Gastrocnemius medialis (tissue), 4 donors: ENCODE data around the gene ZDHHC22. TPM values are rescaled to one million over a fixed set of nuclear protein-coding genes. Genes with fewer than 3 reads are reported as not detected.

Experiments
- ATAC-seq, 2 donors: fragments of 150-250 bp; one replicate each; pipeline ENCODE4 v1.9.1; 2016
- DNase-seq, 2 donors: peaks; one replicate each; pipeline ENCODE4 v3.0.0-alpha.2; 2019
- H3K27ac ChIP-seq, 4 donors: fragments of 200-600 bp; sonication (generic); 1 replicate in 1 of 4; 2 replicates in 3 of 4; pipeline ENCODE4 v1.5.1; 2016 to 2018; ENCODE audit warnings: mild to moderate bottlenecking in 2 of 4, moderate library complexity in 1 of 4
- H3K27me3 ChIP-seq, 3 donors: fragments of 200-600 bp; sonication (generic) in 2 of 3; 1 replicate in 1 of 3; 2 replicates in 2 of 3; pipeline versions ENCODE4 v1.5.1 to v1.6.0; 2016 to 2019; ENCODE audit warnings: mild to moderate bottlenecking in 1 of 3, moderate library complexity in 1 of 3
- H3K36me3 ChIP-seq, 2 donors: fragments of 200-600 bp; sonication (generic) in 1 of 2; one replicate each; pipeline ENCODE4 v1.5.1; 2017 to 2018
- H3K4me1 ChIP-seq, 2 donors: fragments of 200-600 bp; sonication (generic) in 1 of 2; one replicate each; pipeline ENCODE4 v1.5.1; 2016 to 2017; ENCODE audit warnings: mild to moderate bottlenecking in 2 of 2
- H3K4me3 ChIP-seq, 4 donors: fragments of 200-600 bp; sonication (generic) in 3 of 4; 1 replicate in 1 of 4; 2 replicates in 3 of 4; pipeline ENCODE4 v1.5.1; 2016 to 2019; ENCODE audit warnings: mild to moderate bottlenecking in 2 of 4
- H3K9me3 ChIP-seq, 3 donors: fragments of 200-600 bp; sonication (generic) in 2 of 3; 1 replicate in 1 of 3; 2 replicates in 2 of 3; pipeline ENCODE4 v1.5.1; 2016 to 2019
- CTCF ChIP-seq, 5 experiments: fragments of 450-650 bp in 3 of 5; fragments of 200-600 bp in 2 of 5; sonication (generic) in 2 of 5; IDR thresholded peaks in 4 of 5; conservative IDR thresholded peaks in 1 of 5; 1 replicate in 4 of 5; 2 replicates in 1 of 5; pipeline ENCODE4 v1.5.1; 2016 to 2019; ENCODE audit warnings: antibody characterized with exemption in 5 of 5, mild to moderate bottlenecking in 3 of 5, moderate library complexity in 3 of 5
- POLR2A ChIP-seq, 2 donors: fragments of 450-650 bp; IDR thresholded peaks; one replicate each; pipeline ENCODE4 v1.6.1; 2017; ENCODE audit warnings: antibody characterized with exemption in 2 of 2, mild to moderate bottlenecking in 2 of 2, moderate library complexity in 2 of 2
- in situ Hi-C, 4 donors: fragments of 200-750 bp; cut with MboI; loops; one replicate each; pipeline versions ENCODE4 v1.15.0 to v1.8.0; 2017; ENCODE audit warnings: low sequenced_read_pairs in 4 of 4
- intact Hi-C: fragments of 100-400 bp; cut with DNase I; formaldehyde crosslinking; loops from one replicate; pipeline ENCODE4 v1.15.1; 2023; ENCODE audit warnings: low total_unique reads
- total RNA-seq, 4 donors: library from RNA; depleted of rRNA; stranded (reverse); fragments of >200 nt; gene quantifications; one replicate each; pipeline versions ENCODE4 v1.1.0 to v1.2.3, GENCODE V29; 2016

ZDHHC22 gene
- total RNA-seq, 4 donors from 2014 or later = not detected

- H3K4me1 ChIP-seq = peaks cover 53 to 73% of the 10 kb centered on the region in 2 donors
- peak; percentile 57 to 65 for ATAC-seq
- in situ Hi-C loops = loop anchor here in 1 of 4 donors (25.0 kb wide), 1 partner anchor 346 kb away; the partner anchor contains the start of genes AHSA1 and VIPAS39
- intact Hi-C loops = no loop called here
- TF ChIP-seq CTCF (IDR thresholded peaks at IDR 0.05 in 4 of 5, conservative IDR thresholded peaks at IDR 0.05 in 1 of 5) (no peak), POLR2A (IDR thresholded peaks at IDR 0.05) (no peak)
- H3K27me3 ChIP-seq = no peaks in the 10 kb centered on the region
- no peaks in the 10 kb centered on the region for H3K9me3 ChIP-seq
- peaks cover 0 to 48% of the 10 kb centered on the region in 2 donors for H3K36me3 ChIP-seq
- H3K27ac ChIP-seq = peak overlapping the region; percentile 71 to 99 (median 96)
- no peak for DNase-seq
- H3K4me3 ChIP-seq = no peak overlapping the region
Measured at GRCh38 chr14:77116172-77116817, 25.3 kb downstream of the ZDHHC22 start.

- H3K9me3 ChIP-seq = no peaks in the 10 kb centered on the region
- peak in 1 of 2 donors; percentile 2 for ATAC-seq
- no peaks in the 10 kb centered on the region for H3K27me3 ChIP-seq
- no peak for DNase-seq
- H3K4me3 ChIP-seq = no peak overlapping the region
- H3K27ac ChIP-seq = peak overlapping the region; percentile 71 to 99 (median 96)
- TF ChIP-seq POLR2A (IDR thresholded peaks at IDR 0.05) (no peak), CTCF (IDR thresholded peaks at IDR 0.05 in 4 of 5, conservative IDR thresholded peaks at IDR 0.05 in 1 of 5) (no peak)
- H3K36me3 ChIP-seq = peaks cover 0 to 58% of the 10 kb centered on the region in 2 donors
- in situ Hi-C loops (loop anchor here in 1 of 4 donors (25.0 kb wide), 1 partner anchor 348 kb away; the partner anchor contains the start of genes AHSA1 and VIPAS39), intact Hi-C loops (no loop called here)
- H3K4me1 ChIP-seq = peaks cover 60 to 73% of the 10 kb centered on the region in 2 donors
Measured at GRCh38 chr14:77114609-77115008, 27.0 kb downstream of the ZDHHC22 start.

GRCh38 chr14:77113644-77114043 lies 27.9 kb downstream of the ZDHHC22 start:
- ATAC-seq (peak; percentile 24 to 88), DNase-seq (peak in 1 of 2 donors; percentile 80)
- in situ Hi-C loops (loop anchor here in 1 of 4 donors (25.0 kb wide), 1 partner anchor 349 kb away; the partner anchor contains the start of genes AHSA1 and VIPAS39), intact Hi-C loops (no loop called here)
- Histone ChIP-seq H3K4me3 (no peak overlapping the region), H3K36me3 (peaks cover 0 to 64% of the 10 kb centered on the region in 2 donors), H3K27me3 (no peaks in the 10 kb centered on the region), H3K9me3 (no peaks in the 10 kb centered on the region), H3K27ac (peak overlapping the region; percentile 71 to 99 (median 96)), H3K4me1 (peaks cover 70 to 79% of the 10 kb centered on the region in 2 donors)
- TF ChIP-seq CTCF (IDR thresholded peaks at IDR 0.05 in 4 of 5, conservative IDR thresholded peaks at IDR 0.05 in 1 of 5) (no peak), POLR2A (IDR thresholded peaks at IDR 0.05) (no peak)

GRCh38 chr14:77111021-77111420 lies 30.6 kb downstream of the ZDHHC22 start:
- ATAC-seq (no peak), DNase-seq (no peak)
- Histone ChIP-seq H3K9me3 (no peaks in the 10 kb centered on the region), H3K27ac (peak overlapping the region; percentile 57 to 99 (median 96)), H3K4me3 (no peak overlapping the region), H3K27me3 (no peaks in the 10 kb centered on the region), H3K4me1 (peaks cover 74 to 84% of the 10 kb centered on the region in 2 donors), H3K36me3 (peaks cover 0 to 76% of the 10 kb centered on the region in 2 donors)
- intact Hi-C loops = no loop called here
- TF ChIP-seq POLR2A (IDR thresholded peaks at IDR 0.05) (no peak), CTCF (IDR thresholded peaks at IDR 0.05 in 4 of 5, conservative IDR thresholded peaks at IDR 0.05 in 1 of 5) (no peak)
- in situ Hi-C loops = loop anchor here in 1 of 4 donors (25.0 kb wide), 1 partner anchor 351 kb away; the partner anchor contains the start of genes AHSA1 and VIPAS39
